ENCODE measurements around the gene EXOC6. TPM values are rescaled to one million over a fixed set of nuclear protein-coding genes. Genes with fewer than 3 reads are reported as not detected.

Gene EXOC6
- total and polyA plus RNA-seq, 2 of the 13 experiments (the other 11 are each of a cell fraction or from before 2014, with no cell fraction given), result 22.2 to 29.2 TPM

- TF ChIP-seq HMGXB3 (CRISPR knock-in tag; IDR thresholded peaks at IDR 0.05; ENCODE audit: borderline replicate concordance), result 0 out of 2 replicates have a peak, but pooled peaks have one; percentile 33
- TF ChIP-seq, protein P1, sequence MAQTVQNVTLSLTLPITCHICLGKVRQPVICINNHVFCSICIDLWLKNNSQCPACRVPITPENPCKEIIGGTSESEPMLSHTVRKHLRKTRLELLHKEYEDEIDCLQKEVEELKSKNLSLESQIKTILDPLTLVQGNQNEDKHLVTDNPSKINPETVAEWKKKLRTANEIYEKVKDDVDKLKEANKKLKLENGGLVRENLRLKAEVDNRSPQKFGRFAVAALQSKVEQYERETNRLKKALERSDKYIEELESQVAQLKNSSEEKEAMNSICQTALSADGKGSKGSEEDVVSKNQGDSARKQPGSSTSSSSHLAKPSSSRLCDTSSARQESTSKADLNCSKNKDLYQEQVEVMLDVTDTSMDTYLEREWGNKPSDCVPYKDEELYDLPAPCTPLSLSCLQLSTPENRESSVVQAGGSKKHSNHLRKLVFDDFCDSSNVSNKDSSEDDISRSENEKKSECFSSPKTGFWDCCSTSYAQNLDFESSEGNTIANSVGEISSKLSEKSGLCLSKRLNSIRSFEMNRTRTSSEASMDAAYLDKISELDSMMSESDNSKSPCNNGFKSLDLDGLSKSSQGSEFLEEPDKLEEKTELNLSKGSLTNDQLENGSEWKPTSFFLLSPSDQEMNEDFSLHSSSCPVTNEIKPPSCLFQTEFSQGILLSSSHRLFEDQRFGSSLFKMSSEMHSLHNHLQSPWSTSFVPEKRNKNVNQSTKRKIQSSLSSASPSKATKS (CRISPR knock-in tag; IDR thresholded peaks at IDR 0.05), result 0 out of 2 replicates have a peak, but pooled peaks have one; percentile 69
- peak; percentile 73; the same call in 1 of the 2 replicates for TF ChIP-seq HOXD1 (CRISPR knock-in tag; IDR thresholded peaks at IDR 0.05)
- no peak for TF ChIP-seq SOX6 (IDR thresholded peaks at IDR 0.05)
- peak; percentile 99 for TF ChIP-seq SOX6 (CRISPR knock-in tag; IDR thresholded peaks at IDR 0.05)
- TF ChIP-seq SALL1 (CRISPR knock-in tag; IDR thresholded peaks at IDR 0.05), result peak; percentile 95
- peak; percentile 55; the same call in 1 of the 2 replicates for TF ChIP-seq ZNF232 (CRISPR knock-in tag; IDR thresholded peaks at IDR 0.05; ENCODE audit: borderline replicate concordance)
- no peak for TF ChIP-seq ZNF362 (CRISPR knock-in tag; IDR thresholded peaks at IDR 0.05; ENCODE audit: borderline replicate concordance)
- 0 out of 2 replicates have a peak, but pooled peaks have one; percentile 27 for TF ChIP-seq ZKSCAN8 (CRISPR knock-in tag; IDR thresholded peaks at IDR 0.05; ENCODE audit: borderline replicate concordance)
- no peak for TF ChIP-seq RBM22 (optimal IDR thresholded peaks at IDR 0.05; ENCODE audit: low read length)
- TF ChIP-seq HOXA3 (CRISPR knock-in tag; IDR thresholded peaks at IDR 0.05), result peak; percentile 97
- no peak for TF ChIP-seq ZNF737 (CRISPR knock-in tag; IDR thresholded peaks at IDR 0.05; ENCODE audit: borderline replicate concordance)
- TF ChIP-seq TARDBP (CRISPR knock-in tag; IDR thresholded peaks at IDR 0.05), result peak; percentile 86; the same call in 1 of the 2 replicates
- TF ChIP-seq FOXK2 (IDR thresholded peaks at IDR 0.05), result peak; percentile 91
- TF ChIP-seq SMC3 (IDR thresholded peaks at IDR 0.05; ENCODE audit: low read length), result 0 out of 2 replicates have a peak, but pooled peaks have one; percentile 11
- TF ChIP-seq TOPORS (CRISPR knock-in tag; IDR thresholded peaks at IDR 0.05), result no peak
- no peak for TF ChIP-seq ZEB1 (IDR thresholded peaks at IDR 0.05; ENCODE audit: insufficient replicate concordance, low read depth)
- TF ChIP-seq, protein P2, sequence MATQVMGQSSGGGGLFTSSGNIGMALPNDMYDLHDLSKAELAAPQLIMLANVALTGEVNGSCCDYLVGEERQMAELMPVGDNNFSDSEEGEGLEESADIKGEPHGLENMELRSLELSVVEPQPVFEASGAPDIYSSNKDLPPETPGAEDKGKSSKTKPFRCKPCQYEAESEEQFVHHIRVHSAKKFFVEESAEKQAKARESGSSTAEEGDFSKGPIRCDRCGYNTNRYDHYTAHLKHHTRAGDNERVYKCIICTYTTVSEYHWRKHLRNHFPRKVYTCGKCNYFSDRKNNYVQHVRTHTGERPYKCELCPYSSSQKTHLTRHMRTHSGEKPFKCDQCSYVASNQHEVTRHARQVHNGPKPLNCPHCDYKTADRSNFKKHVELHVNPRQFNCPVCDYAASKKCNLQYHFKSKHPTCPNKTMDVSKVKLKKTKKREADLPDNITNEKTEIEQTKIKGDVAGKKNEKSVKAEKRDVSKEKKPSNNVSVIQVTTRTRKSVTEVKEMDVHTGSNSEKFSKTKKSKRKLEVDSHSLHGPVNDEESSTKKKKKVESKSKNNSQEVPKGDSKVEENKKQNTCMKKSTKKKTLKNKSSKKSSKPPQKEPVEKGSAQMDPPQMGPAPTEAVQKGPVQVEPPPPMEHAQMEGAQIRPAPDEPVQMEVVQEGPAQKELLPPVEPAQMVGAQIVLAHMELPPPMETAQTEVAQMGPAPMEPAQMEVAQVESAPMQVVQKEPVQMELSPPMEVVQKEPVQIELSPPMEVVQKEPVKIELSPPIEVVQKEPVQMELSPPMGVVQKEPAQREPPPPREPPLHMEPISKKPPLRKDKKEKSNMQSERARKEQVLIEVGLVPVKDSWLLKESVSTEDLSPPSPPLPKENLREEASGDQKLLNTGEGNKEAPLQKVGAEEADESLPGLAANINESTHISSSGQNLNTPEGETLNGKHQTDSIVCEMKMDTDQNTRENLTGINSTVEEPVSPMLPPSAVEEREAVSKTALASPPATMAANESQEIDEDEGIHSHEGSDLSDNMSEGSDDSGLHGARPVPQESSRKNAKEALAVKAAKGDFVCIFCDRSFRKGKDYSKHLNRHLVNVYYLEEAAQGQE (IDR thresholded peaks at IDR 0.05; ENCODE audit: borderline replicate concordance in 1 of 2, low read depth in 1 of 2, low read length in 2 of 2), result peak in 1 of 2 experiments; percentile 59; a peak in 1 of 4 replicates
These were observed 258.3 kb downstream of the EXOC6 start (continued) for GRCh38 chr10:93106631-93107072.
